ELR (cell line): ENCODE measurements around the gene ANO9.

ENCODE experiments used
- DNase-seq: peaks from one replicate; pipeline ENCODE4 v3.0.0-alpha.2; 2015; ENCODE audit warnings: low read depth

The ANO9 gene, protein sequence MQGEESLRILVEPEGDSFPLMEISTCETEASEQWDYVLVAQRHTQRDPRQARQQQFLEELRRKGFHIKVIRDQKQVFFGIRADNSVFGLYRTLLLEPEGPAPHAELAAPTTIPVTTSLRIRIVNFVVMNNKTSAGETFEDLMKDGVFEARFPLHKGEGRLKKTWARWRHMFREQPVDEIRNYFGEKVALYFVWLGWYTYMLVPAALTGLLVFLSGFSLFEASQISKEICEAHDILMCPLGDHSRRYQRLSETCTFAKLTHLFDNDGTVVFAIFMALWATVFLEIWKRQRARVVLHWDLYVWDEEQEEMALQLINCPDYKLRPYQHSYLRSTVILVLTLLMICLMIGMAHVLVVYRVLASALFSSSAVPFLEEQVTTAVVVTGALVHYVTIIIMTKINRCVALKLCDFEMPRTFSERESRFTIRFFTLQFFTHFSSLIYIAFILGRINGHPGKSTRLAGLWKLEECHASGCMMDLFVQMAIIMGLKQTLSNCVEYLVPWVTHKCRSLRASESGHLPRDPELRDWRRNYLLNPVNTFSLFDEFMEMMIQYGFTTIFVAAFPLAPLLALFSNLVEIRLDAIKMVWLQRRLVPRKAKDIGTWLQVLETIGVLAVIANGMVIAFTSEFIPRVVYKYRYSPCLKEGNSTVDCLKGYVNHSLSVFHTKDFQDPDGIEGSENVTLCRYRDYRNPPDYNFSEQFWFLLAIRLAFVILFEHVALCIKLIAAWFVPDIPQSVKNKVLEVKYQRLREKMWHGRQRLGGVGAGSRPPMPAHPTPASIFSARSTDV

DNA sequence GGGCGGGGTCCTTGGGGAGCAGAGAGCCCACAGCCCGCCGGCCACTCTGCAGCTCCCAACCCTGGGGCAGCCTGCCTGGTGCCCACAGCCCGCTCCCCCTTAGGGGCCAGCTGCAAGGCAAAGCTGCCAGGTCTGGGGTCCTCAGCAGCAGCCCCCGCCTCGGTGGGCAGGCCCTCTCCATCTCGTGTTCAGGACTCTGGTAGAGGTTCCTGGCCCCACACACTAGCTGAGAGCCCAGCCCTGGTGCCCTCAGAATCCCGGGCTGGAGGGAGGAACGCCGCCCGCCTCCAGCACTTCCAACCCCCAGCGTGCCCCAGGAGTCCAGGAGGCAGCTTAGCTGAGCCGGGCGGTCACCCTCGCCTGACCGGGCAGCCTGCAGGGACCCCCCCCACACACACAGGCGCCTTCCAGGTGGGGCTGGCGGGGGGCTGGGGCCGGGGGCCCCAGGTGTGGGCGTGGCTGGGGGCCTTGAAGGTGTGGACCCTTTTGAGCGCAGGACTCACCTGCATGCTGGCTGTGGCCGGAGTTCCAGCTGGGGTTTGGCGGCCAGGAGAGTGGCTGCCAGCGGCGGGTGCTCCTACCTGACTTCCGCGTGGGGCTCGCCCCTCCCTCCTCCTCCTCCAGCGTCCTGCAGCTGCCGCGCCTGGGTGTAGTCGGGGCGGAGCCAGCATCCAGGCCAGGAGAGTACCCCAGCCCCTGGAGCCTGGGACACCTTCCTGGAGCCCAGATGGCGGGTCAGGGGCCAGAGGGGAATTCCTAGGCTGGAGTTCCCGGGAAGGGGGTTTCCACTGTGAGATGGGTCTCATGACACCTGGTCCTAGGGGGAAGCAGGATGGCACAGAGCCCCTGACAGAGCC lies at the start of gene ANO9:
TSS of gene ANO9 (minus strand) at position 594 of the 857 bp plus-strand sequence. CDS start at position 509, 85 bp downstream.
- no peak for DNase-seq

DNA sequence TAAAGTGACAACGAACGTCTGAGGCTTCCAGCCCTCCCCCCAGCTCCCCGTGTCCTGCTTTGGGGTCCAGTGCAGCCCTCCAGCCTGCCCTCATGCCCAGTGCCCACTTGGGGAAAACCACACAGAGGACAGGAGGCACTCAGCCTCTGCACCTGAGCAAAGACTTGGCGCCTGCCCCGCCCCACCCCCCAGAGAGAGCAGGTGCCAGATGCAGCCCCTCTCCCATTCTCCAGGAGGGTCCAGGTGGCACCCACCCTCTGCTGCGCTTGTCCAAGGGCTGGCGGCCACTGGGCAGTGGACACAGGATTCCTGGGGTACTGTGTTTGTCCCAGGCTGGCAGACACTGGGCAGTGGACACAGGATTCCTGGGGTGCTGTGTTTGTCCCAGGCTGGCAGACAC lies 49.5 kb upstream of the ANO9 start:
- no peak for DNase-seq

DNA sequence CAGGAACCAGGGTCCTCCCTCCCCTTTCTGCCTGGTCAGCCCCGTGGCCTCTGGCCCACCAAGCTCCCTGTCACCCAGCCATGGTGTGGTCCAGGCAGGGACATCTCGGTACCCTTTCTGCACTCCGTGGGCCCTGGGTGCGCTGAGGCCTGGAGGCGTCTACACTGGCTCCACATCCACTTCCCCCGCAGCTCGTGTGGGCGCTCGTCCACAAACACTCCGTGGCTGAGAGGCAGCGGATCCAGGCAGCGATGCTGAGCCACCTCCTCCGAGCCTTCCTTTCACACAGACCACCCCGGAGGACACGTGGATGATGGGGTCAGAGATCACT lies 49.1 kb upstream of the ANO9 start:
- DNase-seq: no peak

DNA sequence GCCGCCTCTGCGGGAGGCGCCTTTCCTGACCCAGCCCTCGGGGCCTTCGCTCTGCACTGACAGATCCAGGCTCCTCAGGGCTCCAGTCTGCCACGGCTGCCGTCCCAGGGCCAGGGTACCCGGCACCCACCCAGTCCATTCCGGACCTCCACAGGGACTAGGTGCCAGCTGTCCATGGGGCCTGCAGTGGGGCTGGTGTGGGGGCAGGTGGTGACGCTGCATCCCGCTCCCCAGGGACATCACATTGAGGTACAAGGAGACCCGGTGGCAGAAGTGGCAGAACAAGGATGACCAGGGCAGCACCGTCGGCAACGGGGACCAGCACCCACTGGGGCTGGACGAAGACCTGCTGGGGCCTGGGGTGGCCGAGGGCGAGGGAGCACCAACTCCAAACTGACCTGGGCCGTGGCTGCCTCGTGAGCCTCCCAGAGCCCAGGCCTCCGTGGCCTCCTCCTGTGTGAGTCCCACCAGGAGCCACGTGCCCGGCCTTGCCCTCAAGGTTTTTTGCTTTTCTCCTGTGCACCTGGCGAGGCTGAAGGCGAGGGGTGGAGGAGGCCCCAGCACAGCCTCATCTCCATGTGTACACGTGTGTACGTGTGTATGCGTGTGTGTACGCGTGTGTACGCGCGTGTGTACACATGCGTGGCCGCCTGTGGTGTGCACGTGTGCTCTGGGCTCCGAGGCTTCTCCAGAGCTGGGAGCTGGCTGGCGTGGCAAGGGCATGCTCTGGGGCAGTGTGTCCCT lies 48.5 kb upstream of the ANO9 start:
- DNase-seq: no peak

DNA sequence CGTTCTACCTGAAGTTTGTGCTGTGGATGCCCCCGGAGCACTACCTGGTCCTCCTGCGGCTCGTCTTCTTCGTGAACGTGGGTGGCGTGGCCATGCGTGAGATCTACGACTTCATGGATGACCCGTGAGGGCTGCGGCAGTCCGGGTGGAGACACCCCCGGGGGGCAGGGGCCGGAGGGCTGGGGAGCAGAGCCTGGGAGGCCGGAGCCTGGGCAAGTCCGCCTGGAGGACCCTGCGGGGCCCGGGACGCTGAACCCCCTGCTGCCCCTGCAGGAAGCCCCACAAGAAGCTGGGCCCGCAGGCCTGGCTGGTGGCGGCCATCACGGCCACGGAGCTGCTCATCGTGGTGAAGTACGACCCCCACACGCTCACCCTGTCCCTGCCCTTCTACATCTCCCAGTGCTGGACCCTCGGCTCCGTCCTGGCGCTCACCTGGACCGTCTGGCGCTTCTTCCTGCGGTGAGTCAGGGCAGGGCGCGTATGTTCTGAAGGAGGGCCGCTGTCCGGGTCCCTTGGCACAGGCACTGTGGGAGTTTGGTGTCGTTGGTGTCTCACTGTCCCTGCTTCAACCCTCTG lies 47.9 kb upstream of the ANO9 start:
- no peak for DNase-seq

DNA sequence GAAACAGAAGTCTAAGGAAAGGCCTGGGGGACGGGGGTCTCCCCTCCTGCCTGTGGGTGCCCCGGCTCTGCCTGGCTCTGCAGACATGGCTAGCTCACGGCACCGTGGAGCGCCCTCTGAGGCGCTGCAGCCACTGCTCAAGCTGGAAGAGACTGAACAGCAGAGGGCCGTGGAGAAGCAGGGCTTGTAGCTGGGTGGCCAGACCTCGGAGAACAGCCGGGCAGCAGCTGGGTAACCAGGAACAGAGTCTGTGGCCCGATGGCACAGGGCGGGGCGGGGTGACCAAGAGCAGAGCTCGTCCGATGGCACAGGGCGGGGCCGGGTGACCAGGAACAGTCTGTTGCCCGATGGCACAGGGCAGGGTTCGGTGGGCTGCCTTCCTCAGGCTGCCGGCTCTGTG lies 47.2 kb upstream of the ANO9 start:
- DNase-seq: no peak

DNA sequence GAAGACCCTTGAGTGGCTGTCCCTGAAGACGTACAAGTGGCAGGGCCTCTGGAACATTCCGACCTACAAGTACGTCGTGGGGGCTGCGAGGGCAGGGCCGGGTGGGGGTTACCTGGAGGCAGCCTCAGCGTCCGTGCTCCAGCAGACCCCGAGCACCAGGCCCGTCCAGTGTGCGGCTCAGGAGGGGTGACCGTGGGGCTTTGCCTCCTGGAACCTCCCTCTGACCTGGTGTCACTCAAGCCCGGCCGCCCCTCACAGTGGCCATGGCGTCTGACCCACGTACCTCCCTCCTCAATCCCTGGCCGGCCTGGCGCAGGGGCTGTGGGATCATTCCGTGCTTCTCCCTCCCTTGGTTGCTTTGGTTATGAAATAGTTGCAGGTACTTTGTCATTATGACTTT lies 46.8 kb upstream of the ANO9 start:
- DNase-seq: no peak

DNA sequence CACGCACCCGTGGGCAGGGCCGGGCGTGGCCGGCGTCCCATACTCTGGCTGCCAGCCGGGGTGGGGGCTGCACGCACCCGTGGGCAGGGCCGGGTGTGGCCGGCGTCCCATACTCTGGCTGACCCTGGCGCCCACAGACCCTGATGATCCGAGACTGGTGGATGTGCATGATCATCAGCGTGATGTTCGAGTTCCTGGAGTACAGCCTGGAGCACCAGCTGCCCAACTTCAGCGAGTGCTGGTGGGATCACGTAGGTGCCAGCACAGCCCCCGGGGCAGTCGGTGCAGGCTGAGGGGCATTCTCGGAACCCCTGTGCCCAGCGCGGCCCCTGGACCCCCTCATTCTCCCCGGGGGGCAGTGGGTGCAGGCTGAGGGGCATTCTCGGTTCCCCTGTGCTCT lies 46.3 kb upstream of the ANO9 start:
- no peak for DNase-seq

DNA sequence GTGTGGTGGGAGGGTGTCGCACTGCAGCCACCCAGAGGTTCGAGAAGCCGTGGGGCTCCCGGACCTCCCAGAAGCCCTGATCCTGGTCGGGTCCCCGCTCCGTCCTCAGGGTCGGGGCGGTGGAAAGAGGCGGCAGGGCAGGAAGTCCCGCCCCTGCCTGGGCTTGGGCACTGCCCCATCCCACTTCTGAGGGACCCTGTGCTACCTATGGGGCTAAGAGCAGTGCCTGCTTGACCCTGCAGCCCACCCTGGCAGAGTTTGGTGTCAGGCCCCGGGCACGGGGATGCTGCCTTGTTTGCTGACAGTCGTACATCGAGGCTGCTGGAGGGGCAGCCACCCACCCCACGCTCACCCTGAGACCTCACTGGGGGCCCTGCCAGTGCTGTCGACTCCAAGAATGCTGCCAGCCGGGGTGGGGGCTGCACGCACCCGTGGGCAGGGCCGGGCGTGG lies 45.8 kb upstream of the ANO9 start:
- no peak for DNase-seq

DNA sequence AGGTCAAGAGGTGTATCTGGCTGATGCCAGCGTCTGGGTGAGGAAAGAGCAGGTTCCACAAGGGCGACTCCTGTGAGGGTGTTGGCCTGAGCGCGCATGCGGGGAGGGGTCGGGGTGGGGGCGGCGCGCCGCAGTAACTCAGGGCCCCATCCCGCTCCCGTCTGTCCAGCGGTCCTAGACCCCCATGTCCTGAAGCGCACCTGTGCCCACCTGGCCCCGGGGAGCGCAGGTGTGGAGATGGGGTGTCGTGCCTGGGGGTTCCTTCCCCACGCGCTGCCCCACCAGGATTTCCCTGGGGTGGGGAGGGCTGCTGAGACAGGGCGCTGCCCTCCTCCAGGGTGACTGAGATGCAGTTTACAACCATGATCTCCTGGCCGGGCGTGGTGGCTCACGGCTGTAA lies 44.4 kb upstream of the ANO9 start:
- DNase-seq: no peak

DNA sequence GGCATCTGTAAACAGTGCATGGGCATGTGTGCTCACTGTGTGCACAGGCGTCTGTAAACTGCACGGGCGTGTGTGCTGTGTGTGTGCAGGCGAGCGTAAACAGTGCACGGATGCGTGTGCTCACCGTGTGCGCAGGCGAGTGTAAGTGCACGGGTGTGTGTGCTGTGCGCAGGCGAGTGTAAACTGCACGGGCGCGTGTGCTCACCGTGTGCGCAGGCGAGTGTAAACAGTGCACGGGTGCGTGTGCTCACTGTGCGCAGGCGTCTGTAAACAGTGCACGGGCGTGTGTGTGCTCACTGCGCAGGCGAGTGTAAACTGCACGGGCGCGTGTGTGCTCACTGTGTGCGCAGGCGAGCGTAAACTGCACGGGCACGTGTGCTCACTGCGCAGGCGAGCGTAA lies 42.8 kb upstream of the ANO9 start:
- no peak for DNase-seq

DNA sequence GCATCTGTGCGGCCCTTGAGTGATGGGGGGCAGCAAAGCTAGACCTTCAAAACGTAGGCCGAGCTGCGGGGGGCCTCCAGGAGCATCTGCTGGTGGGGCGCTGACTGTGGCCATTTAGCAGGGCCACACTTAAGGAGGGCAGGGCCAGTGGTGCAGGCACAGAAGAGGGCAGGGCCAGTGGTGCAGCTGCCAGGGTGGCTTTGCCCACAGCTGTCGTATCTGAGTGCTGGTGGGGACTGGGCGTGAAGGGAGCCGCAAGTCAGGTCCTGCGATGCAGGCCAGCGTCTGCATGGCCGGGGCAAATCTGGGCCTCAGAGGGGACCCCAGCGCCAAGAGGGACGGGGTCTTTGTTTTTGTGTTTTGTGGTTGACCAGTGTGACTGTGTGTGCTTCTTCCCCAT lies 37.5 kb upstream of the ANO9 start:
- no peak for DNase-seq

DNA sequence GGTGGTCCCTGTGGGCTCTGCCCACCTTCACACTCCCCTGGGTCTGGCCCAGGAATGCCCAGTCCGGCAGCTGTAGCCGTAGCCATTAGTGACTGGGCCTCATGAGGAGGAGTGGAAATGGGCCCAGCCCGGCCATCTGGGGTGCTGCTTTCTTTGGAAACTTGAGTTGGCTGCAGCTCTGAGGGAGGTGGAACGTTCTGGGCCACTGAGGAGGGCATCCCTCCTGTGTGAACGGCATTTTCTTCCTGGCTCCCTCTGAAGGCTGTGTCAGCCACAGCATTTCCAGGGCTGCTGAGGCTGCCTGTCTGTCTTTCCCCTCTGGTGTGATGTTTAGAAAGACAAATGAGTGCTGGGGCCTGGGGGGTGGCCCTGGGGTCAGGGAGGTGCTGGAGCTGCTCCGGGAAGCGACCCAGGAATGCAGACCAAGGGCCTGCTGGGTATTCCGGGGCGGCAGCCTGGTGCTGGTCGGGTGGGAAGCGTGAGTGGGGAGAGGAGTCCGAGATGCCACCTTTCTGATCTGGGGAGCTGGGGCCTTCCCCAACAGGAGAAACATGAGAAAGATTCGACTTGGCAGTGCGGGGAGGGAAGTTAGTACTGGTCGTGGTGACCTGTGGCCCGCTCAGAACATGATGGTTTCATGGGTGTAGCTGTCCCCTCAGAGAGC lies 35.4 kb upstream of the ANO9 start:
- DNase-seq: no peak

DNA sequence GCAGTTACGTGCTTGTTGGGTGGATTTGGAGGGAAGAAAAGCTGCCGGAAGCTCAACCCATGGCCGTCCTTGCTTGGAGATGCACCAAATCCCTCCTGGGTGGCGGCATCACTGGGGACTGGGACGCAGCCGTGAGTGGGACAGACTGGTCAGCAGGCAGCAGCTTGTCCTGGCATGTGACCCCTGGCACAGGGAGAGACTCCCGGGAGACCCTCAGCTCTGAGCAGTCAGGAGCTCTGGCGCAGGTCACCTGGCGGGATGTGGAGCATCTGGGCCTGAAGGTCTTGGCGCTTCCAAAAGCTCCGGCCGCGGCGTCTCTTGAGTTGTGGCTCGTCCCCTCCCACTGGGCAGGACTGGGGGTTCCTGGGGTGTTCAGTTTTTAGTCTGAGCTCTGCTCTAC lies 34.6 kb upstream of the ANO9 start:
- no peak for DNase-seq

DNA sequence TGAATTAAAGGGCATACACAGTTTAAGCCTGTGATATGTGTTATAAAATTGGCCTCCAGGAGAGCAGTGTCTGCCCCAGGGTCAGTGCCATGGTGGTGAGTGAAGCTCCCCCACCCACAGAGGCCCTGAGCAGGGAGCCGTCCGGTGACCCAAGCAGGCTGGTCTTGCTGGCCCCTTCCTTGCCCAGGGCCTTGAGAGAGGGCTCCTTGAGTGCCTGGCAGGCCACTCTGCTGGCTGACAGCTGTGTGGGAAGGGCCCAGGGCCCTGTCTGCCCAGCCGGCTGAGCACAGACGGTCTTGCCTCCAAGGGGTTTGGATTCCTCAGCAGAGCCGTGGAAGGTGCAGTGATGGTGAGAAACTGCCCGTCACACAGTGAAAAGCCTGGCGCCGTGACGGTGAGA lies 34.1 kb upstream of the ANO9 start:
- no peak for DNase-seq

DNA sequence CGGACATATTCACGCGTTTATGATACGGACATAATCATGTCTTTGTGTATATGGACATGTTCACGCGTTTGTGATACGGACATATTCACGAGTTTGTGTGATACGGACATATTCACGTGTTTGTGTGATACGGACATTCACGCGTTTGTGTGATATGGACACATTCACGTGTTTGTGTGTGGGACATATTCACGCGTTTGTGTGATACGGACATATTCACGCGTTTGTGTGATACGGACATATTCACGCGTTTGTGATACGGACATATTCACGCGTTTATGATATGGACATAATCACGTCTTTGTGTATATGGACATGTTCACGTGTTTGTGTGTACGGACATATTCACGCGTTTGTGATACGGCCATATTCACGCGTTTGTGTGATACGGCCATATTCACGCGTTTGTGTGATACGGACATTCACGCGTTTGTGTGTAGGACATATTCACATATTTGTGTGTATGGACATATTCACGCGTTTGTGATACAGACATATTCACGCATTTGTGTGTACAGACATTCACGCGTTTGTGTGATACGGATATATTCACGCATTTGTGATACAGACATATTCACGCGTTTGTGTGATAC lies 33.2 kb upstream of the ANO9 start:
- no peak for DNase-seq

DNA sequence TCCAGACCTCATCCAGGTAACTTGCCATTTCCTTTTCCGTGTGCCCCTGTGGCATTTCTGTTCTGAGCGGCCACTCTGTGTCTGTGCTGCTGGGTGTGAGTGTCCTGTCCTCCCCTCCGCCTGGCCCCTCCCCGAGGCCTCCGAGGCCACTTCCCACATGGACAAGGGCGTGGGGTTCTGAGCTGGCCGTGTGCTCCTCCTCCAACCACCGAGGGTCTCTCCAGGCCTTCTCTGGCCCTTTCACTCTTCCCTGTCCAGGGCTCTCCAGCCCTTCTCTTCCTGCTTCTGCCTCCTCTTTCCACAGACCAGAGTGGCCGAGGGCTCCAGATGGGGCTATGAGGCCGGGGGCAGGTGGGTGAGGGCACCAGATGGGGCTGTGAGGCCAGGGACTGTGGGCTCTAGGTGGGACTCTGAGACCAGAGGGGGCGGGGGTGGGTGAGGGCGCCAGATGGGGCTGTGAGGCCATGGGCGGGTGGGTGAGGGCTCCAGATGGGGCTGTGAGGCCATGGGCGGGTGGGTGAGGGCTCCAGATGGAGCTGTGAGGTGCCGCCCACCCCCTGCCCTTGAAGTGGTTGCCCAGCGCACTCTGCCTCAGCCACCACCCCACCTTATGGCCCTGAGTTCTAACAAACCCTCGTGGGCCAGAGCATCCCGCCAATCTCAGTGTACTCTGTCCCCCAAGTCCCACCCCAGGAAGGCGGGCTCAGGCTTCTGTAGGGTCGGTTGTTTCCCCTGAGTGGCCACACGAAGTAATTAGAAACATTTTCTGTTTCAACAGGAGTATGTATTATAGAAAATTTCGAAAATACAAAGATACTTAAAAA lies 32.4 kb upstream of the ANO9 start:
- no peak for DNase-seq

DNA sequence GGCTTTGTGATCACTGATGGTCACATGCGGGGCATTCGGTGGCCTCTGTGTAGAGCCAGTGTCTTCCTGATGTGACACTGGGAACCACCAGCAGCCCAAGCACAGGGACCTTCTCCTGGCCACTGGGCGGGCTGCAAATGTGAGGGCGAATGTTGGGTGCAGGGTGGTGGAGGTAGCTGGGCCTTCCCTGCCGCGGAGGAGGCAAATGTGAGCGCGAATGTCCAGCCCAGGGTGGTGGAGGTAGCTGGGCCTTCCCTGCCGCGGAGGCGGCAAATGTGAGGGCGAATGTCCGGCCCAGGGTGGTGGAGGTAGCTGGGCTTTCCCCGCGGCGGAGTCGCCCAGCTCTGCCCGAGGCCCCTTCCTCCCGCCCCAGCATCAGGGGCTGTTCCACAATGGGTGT lies 31.6 kb upstream of the ANO9 start:
- no peak for DNase-seq

DNA sequence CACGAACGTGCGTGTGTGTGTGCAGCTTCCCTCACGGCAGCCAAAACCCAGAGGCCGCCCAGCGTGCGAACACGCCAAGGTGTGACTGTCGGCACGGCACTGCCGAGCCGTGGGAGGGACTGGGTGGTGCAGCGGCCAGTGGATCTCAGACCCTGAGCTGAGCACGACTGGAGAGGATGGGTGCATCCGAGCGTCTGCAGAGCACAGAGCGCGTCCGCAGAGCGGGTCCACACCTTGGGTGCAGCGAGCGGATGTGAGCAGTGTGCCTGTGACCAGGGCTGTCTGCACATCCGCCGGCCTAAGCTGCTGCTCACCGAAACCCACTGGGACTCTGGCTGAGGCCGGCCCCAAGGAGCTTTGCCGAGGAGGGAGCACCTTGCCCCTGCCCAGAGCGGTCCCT lies 31.0 kb upstream of the ANO9 start:
- no peak for DNase-seq

DNA sequence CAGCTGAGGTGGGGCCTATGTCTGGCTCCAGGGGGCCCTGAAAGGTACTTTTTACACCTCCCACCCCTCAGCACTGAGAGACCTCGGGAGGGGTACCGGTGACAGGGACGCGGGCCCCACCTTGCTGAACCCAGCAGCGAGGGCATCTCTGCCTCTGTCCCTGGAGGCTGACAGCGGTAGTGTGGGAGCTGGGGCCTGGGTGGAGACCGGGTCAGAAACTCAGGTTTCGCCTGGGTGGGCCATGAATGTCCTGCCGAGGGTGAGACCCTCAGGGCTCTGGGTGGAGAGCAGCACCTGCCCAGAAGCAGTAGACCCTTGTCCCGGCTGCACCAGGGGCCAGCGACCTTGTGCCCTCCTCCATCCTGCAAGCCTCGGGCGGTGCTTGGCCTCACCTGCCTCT lies 30.5 kb upstream of the ANO9 start:
- no peak for DNase-seq
